Peyer's patch (tissue), 4 donors: ENCODE results near the gene GP1BB. TPM values are rescaled to one million over a fixed set of nuclear protein-coding genes. Genes with fewer than 3 reads are reported as not detected.
A peak's percentile ranks its signal among the peaks of the same experiment; 100 is the strongest.

Source experiments
- DNase-seq, 3 donors: peaks; one replicate each; pipeline ENCODE4 v3.0.0-alpha.2; 2017 to 2019
- H3K27ac ChIP-seq, 4 donors: fragments of 200-600 bp; sonication (generic); one replicate each; pipeline ENCODE4 v1.5.1; 2016 to 2019
- H3K27me3 ChIP-seq, 2 donors: fragments of 200-600 bp; sonication (generic); one replicate each; pipeline ENCODE4 v1.5.1; 2019
- H3K36me3 ChIP-seq, 3 donors: fragments of 200-600 bp; sonication (generic); one replicate each; pipeline ENCODE4 v1.5.1; 2016 to 2019
- H3K4me1 ChIP-seq, 4 donors: fragments of 200-600 bp; sonication (generic); one replicate each; pipeline ENCODE4 v1.5.1; 2016 to 2019
- H3K4me3 ChIP-seq, 4 donors: fragments of 200-600 bp; sonication (generic); 1 replicate in 3 of 4; 2 replicates in 1 of 4; pipeline ENCODE4 v1.5.1; 2016 to 2019; ENCODE audit warnings: mild to moderate bottlenecking in 1 of 4
- H3K9me3 ChIP-seq, 4 donors: fragments of 200-600 bp; sonication (generic); one replicate each; pipeline ENCODE4 v1.5.1; 2016 to 2019; ENCODE audit warnings: mild to moderate bottlenecking in 1 of 4
- POLR2A ChIP-seq, 2 donors: fragments of 450-650 bp; IDR thresholded peaks; one replicate each; pipeline ENCODE4 v1.5.1; 2017; ENCODE audit warnings: antibody characterized with exemption in 2 of 2, mild to moderate bottlenecking in 2 of 2, moderate library complexity in 2 of 2
- total RNA-seq, 4 donors: library from RNA; depleted of rRNA; stranded (reverse); fragments of >200 nt; gene quantifications; one replicate each; pipeline ENCODE4 v1.1.0, GENCODE V29; 2016
- TF ChIP-seq, protein P1 (sequence below), 6 experiments: fragments of 450-650 bp in 4 of 6; fragments of 200-600 bp in 2 of 6; sonication (generic) in 1 of 6; IDR thresholded peaks; one replicate each; pipeline ENCODE4 v1.5.1; 2017 to 2019; ENCODE audit warnings: antibody characterized with exemption in 6 of 6, mild to moderate bottlenecking in 3 of 6, moderate library complexity in 1 of 6

GP1BB gene
- total RNA-seq, 4 donors from 2014 or later = 1.1 to 9.1 (median 2.0) TPM

DNA sequence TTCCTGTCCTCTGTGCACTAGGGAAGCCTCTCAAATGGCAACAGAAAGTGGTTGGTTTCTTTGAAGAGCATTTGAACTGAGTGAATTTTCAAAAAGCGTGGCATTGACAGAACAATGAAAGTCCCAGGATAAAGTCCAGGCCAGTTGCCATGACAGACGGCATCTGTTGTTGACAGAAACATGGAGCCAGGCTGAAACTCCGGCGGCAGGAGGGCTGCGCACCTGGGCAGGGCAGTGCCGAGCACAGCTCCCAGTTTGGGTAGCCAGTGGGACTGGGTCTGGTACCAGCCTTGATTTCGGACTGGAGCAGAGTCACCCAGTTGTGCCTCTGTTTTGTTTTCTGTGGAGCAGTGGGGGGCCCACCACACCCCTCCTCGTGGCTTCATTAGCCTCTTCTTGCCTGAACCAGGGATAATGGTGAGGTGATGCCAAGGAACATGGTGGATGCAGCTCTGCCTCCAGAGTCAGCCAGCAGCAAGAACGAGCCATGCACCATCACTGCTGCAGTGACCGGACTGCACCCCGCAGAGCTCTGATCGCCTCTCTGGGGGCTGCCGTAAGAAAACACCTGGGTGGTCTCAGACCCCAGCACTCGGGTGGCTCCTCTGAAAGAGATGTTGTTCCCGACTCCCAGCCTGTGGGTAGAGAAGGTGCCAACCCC lies 18.9 kb upstream of the GP1BB start:
- peak in 1 of 3 donors; percentile 44 for DNase-seq
- Histone ChIP-seq H3K9me3 (no peaks in the 10 kb centered on the region), H3K4me3 (no peak overlapping the region), H3K36me3 (no peaks in the 10 kb centered on the region), H3K4me1 (no peaks in the 10 kb centered on the region), H3K27ac (no peak overlapping the region), H3K27me3 (no peaks in the 10 kb centered on the region)
- TF ChIP-seq, protein P1, sequence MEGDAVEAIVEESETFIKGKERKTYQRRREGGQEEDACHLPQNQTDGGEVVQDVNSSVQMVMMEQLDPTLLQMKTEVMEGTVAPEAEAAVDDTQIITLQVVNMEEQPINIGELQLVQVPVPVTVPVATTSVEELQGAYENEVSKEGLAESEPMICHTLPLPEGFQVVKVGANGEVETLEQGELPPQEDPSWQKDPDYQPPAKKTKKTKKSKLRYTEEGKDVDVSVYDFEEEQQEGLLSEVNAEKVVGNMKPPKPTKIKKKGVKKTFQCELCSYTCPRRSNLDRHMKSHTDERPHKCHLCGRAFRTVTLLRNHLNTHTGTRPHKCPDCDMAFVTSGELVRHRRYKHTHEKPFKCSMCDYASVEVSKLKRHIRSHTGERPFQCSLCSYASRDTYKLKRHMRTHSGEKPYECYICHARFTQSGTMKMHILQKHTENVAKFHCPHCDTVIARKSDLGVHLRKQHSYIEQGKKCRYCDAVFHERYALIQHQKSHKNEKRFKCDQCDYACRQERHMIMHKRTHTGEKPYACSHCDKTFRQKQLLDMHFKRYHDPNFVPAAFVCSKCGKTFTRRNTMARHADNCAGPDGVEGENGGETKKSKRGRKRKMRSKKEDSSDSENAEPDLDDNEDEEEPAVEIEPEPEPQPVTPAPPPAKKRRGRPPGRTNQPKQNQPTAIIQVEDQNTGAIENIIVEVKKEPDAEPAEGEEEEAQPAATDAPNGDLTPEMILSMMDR (IDR thresholded peaks at IDR 0.05) = no peak
- no peak for TF ChIP-seq POLR2A (IDR thresholded peaks at IDR 0.05)

DNA sequence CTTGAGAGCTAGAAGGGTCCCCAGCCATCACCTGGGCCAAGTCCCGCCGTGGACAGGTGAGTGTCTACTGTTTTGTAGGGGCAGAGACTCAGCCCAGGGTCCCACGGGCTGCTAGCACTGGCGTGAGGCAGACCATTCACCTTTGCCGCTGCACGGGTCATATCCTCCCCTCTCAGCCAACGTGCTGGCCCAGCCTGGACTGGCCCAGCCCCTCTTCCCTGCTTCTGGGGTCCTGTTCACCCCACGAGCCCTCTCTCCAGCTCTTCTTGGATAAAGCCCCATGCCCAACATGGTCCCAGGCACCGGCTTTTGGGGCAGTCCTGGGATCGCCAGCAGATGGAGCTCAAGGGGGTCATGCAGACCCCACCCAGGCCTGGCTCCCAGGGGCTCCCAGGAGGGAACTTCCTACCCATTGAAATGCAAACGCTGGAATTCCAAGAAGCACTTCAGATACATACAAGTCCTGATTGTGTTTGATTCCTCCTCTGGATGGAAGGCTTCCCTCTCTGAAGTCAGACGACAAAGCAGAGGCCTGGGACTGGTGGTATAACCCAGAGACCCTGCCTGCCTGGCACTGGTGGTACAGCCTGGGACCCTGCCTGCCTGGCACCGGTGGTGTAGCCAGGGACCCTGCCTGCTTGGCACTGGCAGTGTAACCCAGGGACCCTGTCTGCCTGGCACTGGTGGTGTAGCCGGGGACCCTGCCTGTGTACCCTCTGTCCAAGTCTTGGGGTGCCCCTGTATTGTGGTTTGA lies 18.0 kb upstream of the GP1BB start:
- H3K9me3 ChIP-seq = no peaks in the 10 kb centered on the region
- H3K27me3 ChIP-seq = no peaks in the 10 kb centered on the region
- H3K27ac ChIP-seq = no peak overlapping the region
- peak in 1 of 3 donors; percentile 23 for DNase-seq
- no peaks in the 10 kb centered on the region for H3K4me1 ChIP-seq
- TF ChIP-seq POLR2A (IDR thresholded peaks at IDR 0.05) = no peak
- TF ChIP-seq, protein P1 (IDR thresholded peaks at IDR 0.05) = no peak
- H3K4me3 ChIP-seq = no peak overlapping the region
- H3K36me3 ChIP-seq = no peaks in the 10 kb centered on the region

DNA sequence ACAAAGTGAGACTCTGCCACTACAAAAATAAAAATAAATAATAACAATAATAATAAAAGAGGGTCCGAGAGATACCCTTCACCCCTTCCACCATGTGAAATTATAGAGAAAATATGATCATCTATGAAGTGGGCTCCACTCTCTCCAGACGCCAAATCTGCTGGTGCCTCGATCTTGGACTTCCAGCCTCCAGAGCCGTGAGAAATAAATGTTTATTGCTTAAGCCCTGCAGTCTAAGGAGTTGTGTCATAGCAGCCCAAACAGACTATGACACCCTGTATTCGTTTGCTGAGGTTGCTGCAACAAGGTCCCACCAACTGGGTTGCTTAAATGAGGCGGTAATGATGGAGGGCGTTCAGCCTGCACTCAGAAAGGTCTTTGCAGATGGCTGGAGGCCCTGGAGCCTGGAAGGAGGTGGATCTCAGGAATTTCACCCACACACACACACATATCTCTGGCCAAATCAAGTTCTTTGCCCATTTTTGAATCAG lies 16.6 kb upstream of the GP1BB start:
- TF ChIP-seq POLR2A (IDR thresholded peaks at IDR 0.05) = no peak
- TF ChIP-seq, protein P1 (IDR thresholded peaks at IDR 0.05) = no peak
- H3K4me1 ChIP-seq = no peaks in the 10 kb centered on the region
- H3K27ac ChIP-seq = no peak overlapping the region
- no peaks in the 10 kb centered on the region for H3K27me3 ChIP-seq
- H3K9me3 ChIP-seq = no peaks in the 10 kb centered on the region
- H3K36me3 ChIP-seq = no peaks in the 10 kb centered on the region
- no peak overlapping the region for H3K4me3 ChIP-seq
- no peak for DNase-seq

DNA sequence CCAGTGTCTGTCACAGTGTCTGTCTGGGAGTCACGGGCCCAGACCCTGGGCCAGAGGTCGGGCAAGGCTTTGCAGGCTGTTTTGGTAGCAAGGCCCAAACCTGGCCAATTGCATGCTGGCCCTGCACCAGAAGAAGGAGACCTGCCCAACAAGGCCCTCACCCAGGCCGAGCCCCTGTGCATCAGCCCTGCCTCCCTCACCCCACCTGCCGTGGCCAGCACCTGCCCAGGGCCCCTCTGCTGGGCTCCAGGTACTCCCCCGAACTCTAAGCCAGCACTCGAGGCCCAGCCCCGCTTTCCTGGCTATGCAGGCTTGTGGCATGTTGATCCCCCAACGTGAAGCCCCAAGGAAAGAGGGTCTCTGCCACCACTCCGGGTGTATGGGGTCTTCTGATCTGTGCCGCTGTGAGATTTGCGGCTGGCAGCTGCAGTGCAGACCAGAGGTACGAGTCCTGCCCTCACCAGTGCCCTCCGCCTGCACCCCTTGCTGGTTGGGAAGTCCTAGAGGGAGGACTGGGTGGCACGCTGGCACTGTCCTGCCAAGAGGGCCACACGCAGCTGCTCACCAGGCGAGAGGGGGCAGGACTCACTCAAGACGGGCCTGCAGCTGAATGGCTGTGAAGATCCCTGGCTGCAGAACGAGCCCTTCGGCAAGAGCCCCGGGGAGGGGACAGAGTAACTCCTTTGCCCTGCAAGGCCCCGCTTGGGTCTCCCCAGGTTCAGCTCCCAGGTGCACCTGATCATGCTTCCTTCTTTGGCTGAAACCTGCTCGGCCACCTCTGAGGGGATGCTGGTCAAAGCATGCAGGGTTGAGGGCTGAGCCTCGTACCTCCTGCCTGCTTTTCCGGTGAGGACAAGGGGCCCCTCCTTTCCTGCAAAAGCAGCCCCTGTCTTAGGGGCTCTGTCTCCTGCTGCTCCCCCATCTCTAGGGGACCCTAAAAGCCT lies 15.7 kb upstream of the GP1BB start:
- Histone ChIP-seq H3K4me3 (no peak overlapping the region), H3K9me3 (no peaks in the 10 kb centered on the region), H3K27me3 (no peaks in the 10 kb centered on the region), H3K4me1 (no peaks in the 10 kb centered on the region), H3K27ac (no peak overlapping the region), H3K36me3 (no peaks in the 10 kb centered on the region)
- TF ChIP-seq, protein P1 (IDR thresholded peaks at IDR 0.05) = no peak
- TF ChIP-seq POLR2A (IDR thresholded peaks at IDR 0.05) = no peak
- DNase-seq = peak in 1 of 3 donors; percentile 40

DNA sequence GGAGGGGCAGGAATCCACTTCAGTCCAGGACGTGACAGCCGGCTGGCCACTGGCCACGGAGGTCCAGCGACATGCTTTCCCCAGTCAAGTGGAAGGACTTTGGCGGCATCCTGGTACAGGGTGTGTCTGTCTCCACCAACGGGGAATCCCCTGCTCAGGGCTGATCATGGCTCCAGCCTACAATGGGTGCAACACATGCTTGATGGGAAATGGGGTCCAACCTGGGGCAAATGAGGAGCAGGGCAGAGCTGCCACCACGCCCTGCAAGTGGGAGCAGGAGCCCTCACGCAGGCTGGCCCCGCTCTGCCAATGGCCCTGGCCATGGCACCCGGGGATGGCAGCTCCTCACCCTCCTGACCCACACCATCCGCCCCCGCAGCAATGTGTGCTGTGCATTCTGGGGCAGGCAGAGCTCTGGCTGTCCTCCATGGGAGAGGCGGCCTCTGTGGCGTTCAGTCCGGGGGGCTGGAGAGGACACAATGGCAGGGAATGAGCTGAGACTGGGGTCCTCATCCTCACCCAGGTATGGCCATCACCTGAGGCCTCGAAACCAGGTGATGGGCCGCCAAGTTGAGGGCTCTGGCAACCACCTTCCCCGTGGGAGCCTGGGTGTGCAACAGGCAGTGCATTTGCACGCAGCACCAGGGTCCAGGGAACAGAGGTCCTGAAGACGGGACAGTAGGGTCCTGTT lies 14.9 kb upstream of the GP1BB start:
- Histone ChIP-seq H3K36me3 (no peaks in the 10 kb centered on the region), H3K27me3 (no peaks in the 10 kb centered on the region), H3K4me3 (no peak overlapping the region), H3K4me1 (no peaks in the 10 kb centered on the region), H3K9me3 (no peaks in the 10 kb centered on the region), H3K27ac (no peak overlapping the region)
- no peak for TF ChIP-seq POLR2A (IDR thresholded peaks at IDR 0.05)
- TF ChIP-seq, protein P1 (IDR thresholded peaks at IDR 0.05) = no peak
- DNase-seq = no peak
